GM12872 (cell line): ENCODE data around the gene SMG9.

Experiments
- CTCF ChIP-seq: IDR thresholded peaks from 3 replicates; pipeline ENCODE4 v1.5.1; 2011; ENCODE audit warnings: low read depth, mild to moderate bottlenecking, low read length, moderate library complexity; ENCODE audit not compliant: insufficient read depth

SMG9 gene

GRCh38 chr19:43715776-43716175 is 39.0 kb downstream of the SMG9 start, which contains the start of gene IRGC:
Gene IRGC, plus strand, starts transcription at chr19:43716076. Its CDS starts 2,483 bp downstream, at chr19:43718559.
- no peak for TF ChIP-seq CTCF

DNA sequence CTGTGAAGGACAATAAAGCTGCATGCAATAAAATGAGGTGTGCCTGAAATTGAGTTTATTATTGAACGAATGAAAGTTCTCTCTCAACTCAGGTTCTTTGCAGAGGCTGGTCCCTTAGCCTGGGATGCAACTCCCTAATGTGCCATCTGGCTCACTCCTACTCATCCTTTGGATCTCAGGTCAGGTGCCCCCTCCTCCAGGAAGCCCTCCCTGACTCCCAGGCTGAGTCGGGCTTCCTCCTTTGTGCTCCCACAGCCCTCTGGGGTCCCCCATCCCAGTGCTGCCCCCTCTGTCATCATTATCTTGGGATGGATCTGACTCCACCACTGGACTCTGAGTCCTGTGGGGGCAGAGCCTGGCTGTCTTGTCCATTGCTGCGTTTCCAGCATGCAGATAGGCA is 41.6 kb downstream of the SMG9 start:
- TF ChIP-seq CTCF: no peak

GRCh38 chr19:43711751-43712355 is 42.9 kb downstream of the SMG9 start:
- no peak for TF ChIP-seq CTCF

DNA sequence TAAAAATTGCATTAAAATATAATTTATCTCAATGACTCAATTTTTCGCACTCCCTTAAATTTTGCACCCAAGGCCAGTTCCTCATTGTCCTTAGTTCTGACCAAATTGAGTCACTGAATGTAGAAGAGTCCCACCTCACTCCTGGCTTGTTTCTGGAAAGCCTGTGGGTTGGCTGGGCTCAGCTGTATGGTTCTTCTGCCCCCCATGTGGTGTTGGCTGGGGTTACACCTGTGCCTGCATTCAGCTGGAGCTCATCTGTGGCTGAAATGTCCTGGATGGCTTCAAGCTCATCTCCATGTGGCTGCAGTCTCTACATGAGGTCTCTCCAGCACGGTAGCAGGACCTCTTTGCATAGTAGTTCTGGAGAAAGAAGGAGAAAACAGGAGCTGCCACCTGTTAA is 46.0 kb downstream of the SMG9 start:
- TF ChIP-seq CTCF: no peak

- TF ChIP-seq CTCF: no peak
These were observed 47.5 kb downstream of the SMG9 start for GRCh38 chr19:43707158-43707712.

DNA sequence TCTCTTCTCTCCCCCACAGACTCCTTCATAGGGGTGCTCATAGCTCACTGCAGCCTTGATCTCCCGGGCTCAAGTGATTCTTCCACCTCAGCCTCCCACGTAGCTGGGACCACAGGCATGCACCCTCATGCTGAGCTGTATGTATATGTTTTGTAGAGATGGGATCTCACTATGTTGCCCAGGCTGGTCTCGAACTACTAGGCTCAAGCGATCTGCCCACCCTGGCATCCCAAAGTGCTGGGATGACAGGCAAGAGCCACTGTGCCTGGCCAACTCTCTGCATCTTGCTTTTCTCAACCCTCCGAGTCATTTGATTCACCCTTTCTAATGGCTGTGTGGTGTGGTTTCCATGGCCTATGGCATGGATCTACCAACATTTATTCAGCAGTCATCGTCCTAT is 49.0 kb downstream of the SMG9 start:
- TF ChIP-seq CTCF: no peak

DNA sequence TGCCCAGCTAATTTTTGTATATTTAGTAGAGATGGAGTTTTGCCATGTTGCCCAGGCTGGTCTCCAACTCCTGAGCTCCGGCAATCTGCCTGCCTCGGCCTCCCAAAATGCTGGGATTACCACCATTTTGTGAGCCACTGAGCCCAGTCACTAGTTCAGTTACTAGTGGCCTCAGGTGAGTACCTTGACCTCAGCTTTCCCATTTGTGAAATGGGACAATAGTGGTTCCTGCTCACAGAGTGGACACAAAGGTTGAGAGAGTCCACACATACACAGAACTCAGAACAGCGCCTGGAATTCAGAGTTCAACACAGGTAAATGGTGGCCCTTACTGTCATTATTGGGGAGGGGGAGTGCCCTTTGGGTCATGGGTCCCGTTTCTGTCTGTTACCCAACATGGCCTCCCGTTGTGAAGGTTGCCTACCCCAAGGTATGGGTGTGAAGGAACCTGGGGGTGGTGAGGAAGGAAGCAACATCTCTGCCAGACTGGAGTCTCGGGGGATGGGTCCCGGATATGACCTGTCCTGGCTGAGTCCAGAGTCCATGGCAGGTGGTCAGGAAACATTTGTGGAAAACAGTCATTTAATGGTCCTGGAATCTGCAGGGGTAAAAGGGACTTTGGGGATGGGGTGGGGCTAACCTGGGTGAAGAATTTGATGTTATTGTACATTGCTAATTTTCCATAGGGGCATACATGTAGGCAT is 50.6 kb downstream of the SMG9 start:
- no peak for TF ChIP-seq CTCF
